Natural killer cell (primary cell): ENCODE data around the gene PIK3CD. TPM values are rescaled to one million over a fixed set of nuclear protein-coding genes. Genes with fewer than 3 reads are reported as not detected.
A peak's percentile ranks its signal among the peaks of the same experiment; 100 is the strongest.
"Not testable (repeated sequence)": the region's sequence is repeated elsewhere in the genome, so short reads cannot be mapped to it uniquely, and the experiment has no call there.

ENCODE experiments used
- ATAC-seq, 3 donors: fragments of 150-1000 bp in 2 of 3; fragments of 200-7000 bp in 1 of 3; cut with Tn5 transposase; 1 replicate in 1 of 3; 2 replicates in 2 of 3; pipeline ENCODE4 v1.10.0; 2021; ENCODE audit warnings: mild to moderate bottlenecking in 2 of 3, moderate library complexity in 2 of 3
- DNase-seq, 2 donors: peaks; one replicate each; pipeline versions ENCODE4 v3.0.0 to v3.0.0-alpha.2; 2013 to 2021; ENCODE audit warnings: mixed read lengths in 1 of 2
- H3K27ac ChIP-seq: one replicate; pipeline ENCODE4 v1.5.1; 2013; ENCODE audit warnings: mild to moderate bottlenecking, low read length
- H3K27me3 ChIP-seq: one replicate; pipeline ENCODE4 v1.6.1; 2013; ENCODE audit warnings: low read length; ENCODE audit not compliant: control insufficient read depth, insufficient read depth
- H3K36me3 ChIP-seq: one replicate; pipeline ENCODE4 v1.6.1; 2013; ENCODE audit warnings: low read length; ENCODE audit not compliant: control insufficient read depth, insufficient read depth
- H3K4me1 ChIP-seq: one replicate; pipeline ENCODE4 v1.6.1; 2013; ENCODE audit warnings: low read length; ENCODE audit not compliant: control insufficient read depth, insufficient read depth
- H3K4me3 ChIP-seq: one replicate; pipeline ENCODE4 v1.5.1; 2013; ENCODE audit warnings: low read length
- H3K9me3 ChIP-seq: one replicate; pipeline ENCODE4 v1.6.1; 2013; ENCODE audit warnings: low read length; ENCODE audit not compliant: control insufficient read depth, insufficient read depth
- H3K27ac Mint-ChIP-seq, 2 donors: one replicate each; pipeline ENCODE4 v1.8.0; 2022; ENCODE audit warnings: mild to moderate bottlenecking in 2 of 2, mixed read lengths in 2 of 2, moderate library complexity in 1 of 2
- H3K27me3 Mint-ChIP-seq, 2 donors: one replicate each; pipeline ENCODE4 v1.8.0; 2022; ENCODE audit warnings: low read depth in 2 of 2, mixed read lengths in 2 of 2
- H3K36me3 Mint-ChIP-seq: one replicate; pipeline ENCODE4 v1.8.0; 2022; ENCODE audit warnings: mixed read lengths
- H3K4me1 Mint-ChIP-seq, 2 donors: one replicate each; pipeline ENCODE4 v1.8.0; 2022; ENCODE audit warnings: mixed read lengths in 2 of 2
- H3K4me3 Mint-ChIP-seq: one replicate; pipeline ENCODE4 v1.8.0; 2022; ENCODE audit warnings: mild to moderate bottlenecking, moderate library complexity, mixed read lengths
- H3K9me3 Mint-ChIP-seq, 2 donors: one replicate each; pipeline ENCODE4 v1.8.0; 2022; ENCODE audit warnings: mixed read lengths in 2 of 2
- CTCF ChIP-seq: fragments of 200-600 bp; IDR thresholded peaks from one replicate; pipeline ENCODE4 v1.8.0; 2022; ENCODE audit warnings: antibody characterized with exemption
- WGBS: methylation state at CpG from one replicate; pipeline ENCODE4 v1.1.7; 2013; ENCODE audit warnings: missing lambda C conversion rate; ENCODE audit not compliant: insufficient coverage; 5-methylcytosine and 5-hydroxymethylcytosine counted together
- intact Hi-C: fragments of 100-400 bp; cut with micrococcal nuclease; formaldehyde crosslinking; loops from one replicate; pipeline ENCODE4 v1.14.2; 2022
- total RNA-seq, 4 donors: library from RNA; stranded (reverse); fragments of 120-200 nt in 1 of 4; gene quantifications; one replicate each; pipeline versions ENCODE4 v1.2.3 to v1.2.4, GENCODE V29; 2013 to 2022

The PIK3CD gene
- total RNA-seq, 3 donors from 2014 or later (not counting 1 experiment from before 2014, with no cell fraction given) = 171 to 240 (median 198) TPM

- no peak overlapping the region for H3K27ac Mint-ChIP-seq
- 96% methylated on average over 7 of the region's 10 CpGs for WGBS
Observed at GRCh38 chr1:9758559-9759121, 107.1 kb downstream of the PIK3CD start.

GRCh38 chr1:9759939-9760338 lies 108.4 kb downstream of the PIK3CD start:
- no peaks in the 10 kb centered on the region for H3K36me3 ChIP-seq
- no peak for TF ChIP-seq CTCF
- no peak overlapping the region for H3K27ac ChIP-seq
- H3K4me1 ChIP-seq = no peaks in the 10 kb centered on the region
- Mint-ChIP-seq H3K27ac (peak overlapping the region in 1 of 2 donors; percentile 56), H3K4me3 (no peak overlapping the region), H3K4me1 (peaks cover 24 to 26% of the 10 kb centered on the region in 2 donors), H3K9me3 (no peaks in the 10 kb centered on the region), H3K36me3 (no peaks in the 10 kb centered on the region), H3K27me3 (no peaks in the 10 kb centered on the region)
- WGBS = 89% methylated on average over 2 of the region's 2 CpGs
- ATAC-seq (no peak), DNase-seq (no peak)
- no peak overlapping the region for H3K4me3 ChIP-seq
- no peaks in the 10 kb centered on the region for H3K9me3 ChIP-seq
- intact Hi-C loops = no loop called here
- H3K27me3 ChIP-seq = no peaks in the 10 kb centered on the region

More at GRCh38 chr1:9758559-9759121, 107.1 kb downstream of the PIK3CD start:
- peaks cover 4% of the 10 kb centered on the region for H3K36me3 ChIP-seq
- H3K27me3 ChIP-seq = no peaks in the 10 kb centered on the region
- Mint-ChIP-seq H3K36me3 (no peaks in the 10 kb centered on the region), H3K9me3 (no peaks in the 10 kb centered on the region), H3K4me1 (peaks cover 14 to 17% of the 10 kb centered on the region in 2 donors), H3K27me3 (no peaks in the 10 kb centered on the region), H3K4me3 (no peak overlapping the region)
- H3K4me3 ChIP-seq = no peak overlapping the region
- H3K27ac ChIP-seq = no peak overlapping the region
- no peaks in the 10 kb centered on the region for H3K4me1 ChIP-seq
- no peak for DNase-seq
- H3K9me3 ChIP-seq = no peaks in the 10 kb centered on the region
- TF ChIP-seq CTCF = no peak
- intact Hi-C loops = no loop called here
- ATAC-seq = no peak

- Histone ChIP-seq H3K4me1 (no peaks in the 10 kb centered on the region), H3K27me3 (no peaks in the 10 kb centered on the region), H3K27ac (no peak overlapping the region), H3K36me3 (no peaks in the 10 kb centered on the region), H3K9me3 (no peaks in the 10 kb centered on the region), H3K4me3 (no peak overlapping the region)
- WGBS = 98% methylated on average over 6 of the region's 6 CpGs
- no peak for DNase-seq
- H3K27me3 Mint-ChIP-seq = no peaks in the 10 kb centered on the region
- H3K4me1 Mint-ChIP-seq = peaks cover 24 to 27% of the 10 kb centered on the region in 2 donors
- ATAC-seq = no peak
- intact Hi-C loops = no loop called here
- TF ChIP-seq CTCF = no peak
- H3K36me3 Mint-ChIP-seq = no peaks in the 10 kb centered on the region
- H3K9me3 Mint-ChIP-seq = no peaks in the 10 kb centered on the region
- H3K27ac Mint-ChIP-seq = no peak overlapping the region
- no peak overlapping the region for H3K4me3 Mint-ChIP-seq
Observed at GRCh38 chr1:9760824-9761223, 109.3 kb downstream of the PIK3CD start.

GRCh38 chr1:9761855-9762254 lies 110.3 kb downstream of the PIK3CD start:
- Mint-ChIP-seq H3K4me3 (no peak overlapping the region), H3K27ac (no peak overlapping the region), H3K27me3 (no peaks in the 10 kb centered on the region), H3K4me1 (peaks cover 24 to 27% of the 10 kb centered on the region in 2 donors), H3K36me3 (no peaks in the 10 kb centered on the region), H3K9me3 (no peaks in the 10 kb centered on the region)
- Histone ChIP-seq H3K36me3 (no peaks in the 10 kb centered on the region), H3K27me3 (no peaks in the 10 kb centered on the region), H3K27ac (no peak overlapping the region), H3K9me3 (no peaks in the 10 kb centered on the region), H3K4me1 (no peaks in the 10 kb centered on the region), H3K4me3 (no peak overlapping the region)
- WGBS = 90% methylated on average over 9 of the region's 9 CpGs
- DNase-seq = no peak
- TF ChIP-seq CTCF = no peak
- intact Hi-C loops = no loop called here
- no peak for ATAC-seq

GRCh38 chr1:9762446-9762845 lies 110.9 kb downstream of the PIK3CD start:
- H3K4me1 Mint-ChIP-seq = peaks cover 24 to 29% of the 10 kb centered on the region in 2 donors
- H3K36me3 Mint-ChIP-seq, H3K27ac ChIP-seq, ATAC-seq, H3K27me3 Mint-ChIP-seq, H3K27ac Mint-ChIP-seq, H3K4me3 Mint-ChIP-seq, DNase-seq, intact Hi-C loops, H3K9me3 ChIP-seq, H3K9me3 Mint-ChIP-seq, H3K36me3 ChIP-seq, H3K4me1 ChIP-seq, H3K4me3 ChIP-seq, H3K27me3 ChIP-seq: not testable (repeated sequence)
- WGBS = 98% methylated on average over 25 of the region's 25 CpGs
